H7 (cell line): ENCODE measurements around the gene PPIL6. TPM values are rescaled to one million over a fixed set of nuclear protein-coding genes. Genes with fewer than 3 reads are reported as not detected.

Experiments used
- DNase-seq: peaks from one replicate; pipeline ENCODE4 v3.0.0; 2012
- H3K27me3 ChIP-seq: 2 replicates; pipeline ENCODE4 v1.6.0; 2011; ENCODE audit warnings: mild to moderate bottlenecking, low read length; ENCODE audit not compliant: control insufficient read depth, insufficient read depth
- H3K36me3 ChIP-seq: replicated peaks from 2 replicates; pipeline ENCODE4 v1.5.1; 2011; ENCODE audit warnings: low read length; ENCODE audit not compliant: control insufficient read depth, insufficient read depth
- H3K4me3 ChIP-seq: 2 replicates; pipeline ENCODE4 v1.5.1; 2011; ENCODE audit warnings: low read depth, mild to moderate bottlenecking, control low read depth, low read length, moderate library complexity; ENCODE audit not compliant: insufficient read depth
- total RNA-seq: library from RNA; depleted of rRNA; stranded (reverse); fragments of >200 nt; shearing (Covaris generic); gene quantifications from 2 replicates; pipeline ENCODE4 v1.2.3, GENCODE V29; 2014

The PPIL6 gene
- total RNA-seq, 1 experiment from 2014 or later: 0.35 TPM

GRCh38 chr6:109360281-109360680 lies 80.1 kb downstream of the PPIL6 start:
- Histone ChIP-seq H3K36me3 (peaks cover 10% of the 10 kb centered on the region), H3K27me3 (no peaks in the 10 kb centered on the region)
- no peak for DNase-seq

GRCh38 chr6:109359248-109359647 lies 81.2 kb downstream of the PPIL6 start:
- Histone ChIP-seq H3K27me3 (no peaks in the 10 kb centered on the region), H3K36me3 (peaks cover 10% of the 10 kb centered on the region), H3K4me3 (no peak overlapping the region)
- DNase-seq: no peak

More at GRCh38 chr6:109360281-109360680, 80.1 kb downstream of the PPIL6 start:
- no peak overlapping the region for H3K4me3 ChIP-seq

GRCh38 chr6:109358204-109358603 lies 82.2 kb downstream of the PPIL6 start:
- Histone ChIP-seq H3K36me3 (peaks cover 10% of the 10 kb centered on the region), H3K27me3 (no peaks in the 10 kb centered on the region), H3K4me3 (no peak overlapping the region)
- DNase-seq: no peak

- H3K27me3 ChIP-seq: no peaks in the 10 kb centered on the region
- peaks cover 6% of the 10 kb centered on the region for H3K36me3 ChIP-seq
- DNase-seq: no peak
- no peak overlapping the region for H3K4me3 ChIP-seq
Observed at GRCh38 chr6:109356237-109356636, 84.2 kb downstream of the PPIL6 start.

- DNase-seq: no peak
- H3K4me3 ChIP-seq: no peak overlapping the region
- peaks cover 3% of the 10 kb centered on the region; the same call in 1 of the 2 replicates for H3K36me3 ChIP-seq
- H3K27me3 ChIP-seq: no peaks in the 10 kb centered on the region
Observed at GRCh38 chr6:109351231-109352130, 88.9 kb downstream of the PPIL6 start.

- Histone ChIP-seq H3K27me3 (no peaks in the 10 kb centered on the region), H3K4me3 (no peak overlapping the region), H3K36me3 (no peaks in the 10 kb centered on the region)
- DNase-seq: no peak
Observed at GRCh38 chr6:109349419-109349987, 90.9 kb downstream of the PPIL6 start.

GRCh38 chr6:109348226-109348625 lies 92.2 kb downstream of the PPIL6 start:
- Histone ChIP-seq H3K4me3 (no peak overlapping the region), H3K27me3 (no peaks in the 10 kb centered on the region), H3K36me3 (no peaks in the 10 kb centered on the region)
- no peak for DNase-seq

- no peaks in the 10 kb centered on the region for H3K27me3 ChIP-seq
- DNase-seq: no peak
Observed at GRCh38 chr6:109347779-109348178, 92.6 kb downstream of the PPIL6 start.

GRCh38 chr6:109345986-109346385 lies 94.4 kb downstream of the PPIL6 start:
- no peak for DNase-seq
- H3K27me3 ChIP-seq: no peaks in the 10 kb centered on the region
- no peaks in the 10 kb centered on the region for H3K36me3 ChIP-seq
- no peak overlapping the region for H3K4me3 ChIP-seq

More at GRCh38 chr6:109347779-109348178, 92.6 kb downstream of the PPIL6 start:
- no peak overlapping the region for H3K4me3 ChIP-seq
- H3K36me3 ChIP-seq: no peaks in the 10 kb centered on the region

GRCh38 chr6:109344226-109344625 lies 96.2 kb downstream of the PPIL6 start:
- DNase-seq: no peak
- Histone ChIP-seq H3K27me3 (no peaks in the 10 kb centered on the region), H3K4me3 (no peak overlapping the region), H3K36me3 (no peaks in the 10 kb centered on the region)

- H3K36me3 ChIP-seq: no peaks in the 10 kb centered on the region
- no peak overlapping the region for H3K4me3 ChIP-seq
- no peaks in the 10 kb centered on the region for H3K27me3 ChIP-seq
- DNase-seq: no peak
Observed at GRCh38 chr6:109343518-109343917, 96.9 kb downstream of the PPIL6 start.

GRCh38 chr6:109342911-109343310 lies 97.5 kb downstream of the PPIL6 start:
- Histone ChIP-seq H3K27me3 (no peaks in the 10 kb centered on the region), H3K4me3 (no peak overlapping the region), H3K36me3 (no peaks in the 10 kb centered on the region)
- no peak for DNase-seq

GRCh38 chr6:109342506-109342905 lies 97.9 kb downstream of the PPIL6 start:
- Histone ChIP-seq H3K4me3 (no peak overlapping the region), H3K27me3 (no peaks in the 10 kb centered on the region), H3K36me3 (no peaks in the 10 kb centered on the region)
- DNase-seq: no peak

- no peak for DNase-seq
- no peaks in the 10 kb centered on the region for H3K27me3 ChIP-seq
- H3K4me3 ChIP-seq: no peak overlapping the region
- H3K36me3 ChIP-seq: no peaks in the 10 kb centered on the region
Observed at GRCh38 chr6:109340811-109341210, 99.6 kb downstream of the PPIL6 start.
